Fibroblast of lung (primary cell): ENCODE results near the gene ORC4. TPM values are rescaled to one million over a fixed set of nuclear protein-coding genes. Genes with fewer than 3 reads are reported as not detected.
A peak's percentile ranks its signal among the peaks of the same experiment; 100 is the strongest.

Source experiments
- DNase-seq, 2 donors: peaks; one replicate each; pipeline versions ENCODE4 v3.0.0 to v3.0.0-alpha.2; 2010; ENCODE audit warnings: low read depth in 2 of 2
- H2AFZ ChIP-seq: 2 replicates; pipeline ENCODE4 v1.5.1; 2012; ENCODE audit warnings: low read length, control low read depth, inconsistent platforms
- H3K27ac ChIP-seq: 2 replicates; pipeline ENCODE4 v1.5.1; 2011; ENCODE audit warnings: low read length, control low read depth; ENCODE audit not compliant: insufficient read depth
- H3K27me3 ChIP-seq: 2 replicates; pipeline ENCODE4 v1.5.1; 2011; ENCODE audit warnings: mild to moderate bottlenecking, low read length; ENCODE audit not compliant: control insufficient read depth, insufficient read depth
- H3K36me3 ChIP-seq: 2 replicates; pipeline ENCODE4 v1.5.1; 2011; ENCODE audit warnings: low read length; ENCODE audit not compliant: control insufficient read depth, insufficient read depth
- H3K4me1 ChIP-seq: 2 replicates; pipeline ENCODE4 v1.5.1; 2011; ENCODE audit warnings: low read length; ENCODE audit not compliant: control insufficient read depth, insufficient read depth; ENCODE audit errors: extremely low read depth
- H3K4me2 ChIP-seq: 2 replicates; pipeline ENCODE4 v1.5.1; 2011; ENCODE audit warnings: low read length, control low read depth; ENCODE audit not compliant: insufficient read depth; ENCODE audit errors: extremely low read depth
- H3K4me3 ChIP-seq, 4 experiments: fragments of 200-600 bp in 1 of 4; sonication (generic) in 1 of 4; replicated peaks in 1 of 4; 2 replicates each; pipeline ENCODE4 v1.5.1; 2011 to 2016; ENCODE audit warnings: low read length in 4 of 4, low read depth in 3 of 4, mild to moderate bottlenecking in 3 of 4, control low read depth in 2 of 4, inconsistent platforms in 1 of 4, mixed read lengths in 1 of 4; ENCODE audit not compliant: insufficient read depth in 1 of 4; ENCODE audit errors: control extremely low read depth in 1 of 4
- H3K79me2 ChIP-seq: 2 replicates; pipeline ENCODE4 v1.5.1; 2012; ENCODE audit warnings: mild to moderate bottlenecking, low read length, inconsistent platforms; ENCODE audit not compliant: control insufficient read depth, insufficient read depth
- H3K9ac ChIP-seq: 2 replicates; pipeline ENCODE4 v1.5.1; 2011; ENCODE audit warnings: mild to moderate bottlenecking, low read length, control low read depth; ENCODE audit not compliant: insufficient read depth
- H3K9me3 ChIP-seq: 2 replicates; pipeline ENCODE4 v1.5.1; 2012; ENCODE audit warnings: low read depth, low read length; ENCODE audit not compliant: control insufficient read depth, insufficient read depth
- H4K20me1 ChIP-seq: 2 replicates; pipeline ENCODE4 v1.5.1; 2011; ENCODE audit warnings: low read length; ENCODE audit not compliant: control insufficient read depth, insufficient read depth; ENCODE audit errors: extremely low read depth
- CTCF ChIP-seq, 2 donors: IDR thresholded peaks in 1 of 2; conservative IDR thresholded peaks in 1 of 2; 1 replicate in 1 of 2; 2 replicates in 1 of 2; pipeline ENCODE4 v1.5.1; 2011 to 2012; ENCODE audit warnings: low read length in 2 of 2, control low read depth in 1 of 2, inconsistent platforms in 1 of 2, low read depth in 1 of 2, mild to moderate bottlenecking in 1 of 2
- EZH2 ChIP-seq: IDR thresholded peaks from 2 replicates; pipeline ENCODE4 v1.5.1; 2012; ENCODE audit warnings: low read length, control low read depth, mild to moderate bottlenecking; ENCODE audit errors: missing control alignments
- polyA plus RNA-seq, 2 donors: library from polyadenylated mRNA; depleted of rRNA in 1 of 2; stranded (reverse) in 1 of 2; unstranded in 1 of 2; fragments of >200 nt; gene quantifications; 2 replicates each; pipeline ENCODE4 v1.2.1, GENCODE V29; 2011 to 2012; ENCODE audit warnings: missing spikeins in 1 of 2
- total RNA-seq: library from RNA; depleted of rRNA; stranded (reverse); fragments of >200 nt; gene quantifications from 2 replicates; pipeline ENCODE4 v1.2.1, GENCODE V29; 2014

Gene ORC4
- total and polyA plus RNA-seq, 2 donors (not counting 1 experiment from before 2014, with no cell fraction given) = 24.3 to 49.0 TPM

- Histone ChIP-seq H3K27me3 (no peaks in the 10 kb centered on the region), H3K27ac (no peak overlapping the region), H3K4me1 (no peaks in the 10 kb centered on the region), H3K36me3 (peaks cover 2% of the 10 kb centered on the region), H4K20me1 (no peaks in the 10 kb centered on the region), H3K79me2 (no peaks in the 10 kb centered on the region), H3K9me3 (no peaks in the 10 kb centered on the region), H2AFZ (no peak overlapping the region), H3K9ac (no peak overlapping the region), H3K4me2 (no peak overlapping the region), H3K4me3 (no peak overlapping the region)
- no peak for TF ChIP-seq EZH2
- peak; percentile 15 to 23 for DNase-seq
Measured at GRCh38 chr2:147934881-147935620, 85.5 kb downstream of the ORC4 start.

DNA sequence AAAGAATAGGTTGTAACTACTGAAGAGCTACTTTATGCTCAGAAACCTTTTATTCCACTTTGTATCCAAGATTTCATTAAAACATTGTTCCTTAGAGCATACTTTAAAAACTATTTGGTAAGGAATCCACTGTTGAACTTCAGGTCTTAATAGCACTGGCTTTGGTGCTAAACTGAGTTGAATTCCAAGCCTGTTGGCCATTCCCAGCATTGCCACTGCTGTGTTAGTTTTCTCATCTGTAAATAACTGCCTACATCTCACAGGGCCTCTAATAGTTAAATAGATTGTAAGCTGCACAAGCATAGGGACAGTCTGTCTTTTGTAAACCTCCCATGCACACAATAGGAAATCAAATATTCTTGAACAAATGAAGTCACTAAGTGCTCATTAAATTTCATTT is 86.6 kb downstream of the ORC4 start:
- Histone ChIP-seq H3K27ac (no peak overlapping the region), H3K27me3 (no peaks in the 10 kb centered on the region), H3K4me3 (no peak overlapping the region), H2AFZ (no peak overlapping the region), H3K4me1 (no peaks in the 10 kb centered on the region), H3K4me2 (no peak overlapping the region), H3K9ac (no peak overlapping the region), H3K79me2 (no peaks in the 10 kb centered on the region), H3K36me3 (peaks cover 2% of the 10 kb centered on the region), H4K20me1 (no peaks in the 10 kb centered on the region), H3K9me3 (no peaks in the 10 kb centered on the region)
- no peak for DNase-seq
- TF ChIP-seq CTCF (conservative IDR thresholded peaks at IDR 0.05 in 1 of 2, IDR thresholded peaks at IDR 0.05 in 1 of 2; ENCODE audit: low read depth in 1 of 2, low read length in 2 of 2) (no peak), EZH2 (no peak)

DNA sequence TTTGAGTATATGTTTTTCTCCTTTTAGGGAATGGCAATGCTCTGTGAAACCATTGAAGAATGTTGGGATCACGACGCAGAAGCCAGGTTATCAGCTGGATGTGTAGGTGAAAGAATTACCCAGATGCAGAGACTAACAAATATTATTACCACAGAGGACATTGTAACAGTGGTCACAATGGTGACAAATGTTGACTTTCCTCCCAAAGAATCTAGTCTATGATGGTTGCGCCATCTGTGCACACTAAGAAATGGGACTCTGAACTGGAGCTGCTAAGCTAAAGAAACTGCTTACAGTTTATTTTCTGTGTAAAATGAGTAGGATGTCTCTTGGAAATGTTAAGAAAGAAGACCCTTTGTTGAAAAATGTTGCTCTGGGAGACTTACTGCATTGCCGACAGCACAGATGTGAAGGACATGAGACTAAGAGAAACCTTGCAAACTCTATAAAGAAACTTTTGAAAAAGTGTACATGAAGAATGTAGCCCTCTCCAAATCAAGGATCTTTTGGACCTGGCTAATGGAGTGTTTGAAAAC is 93.4 kb downstream of the ORC4 start:
- Histone ChIP-seq H3K79me2 (no peaks in the 10 kb centered on the region), H4K20me1 (peaks cover 1% of the 10 kb centered on the region), H2AFZ (no peak overlapping the region), H3K4me1 (no peaks in the 10 kb centered on the region), H3K27me3 (no peaks in the 10 kb centered on the region), H3K4me3 (no peak overlapping the region), H3K9me3 (no peaks in the 10 kb centered on the region), H3K27ac (no peak overlapping the region), H3K4me2 (no peak overlapping the region), H3K36me3 (no peaks in the 10 kb centered on the region), H3K9ac (no peak overlapping the region)
- no peak for TF ChIP-seq CTCF (conservative IDR thresholded peaks at IDR 0.05 in 1 of 2, IDR thresholded peaks at IDR 0.05 in 1 of 2; ENCODE audit: low read depth in 1 of 2, low read length in 2 of 2)
- TF ChIP-seq EZH2 = no peak
- DNase-seq = no peak
